ENCODE data around the gene CFAP299.
"Not testable (repeated sequence)": the region's sequence is repeated elsewhere in the genome, so short reads cannot be mapped to it uniquely, and the experiment has no call there.

The CFAP299 gene

GRCh38 chr4:80393246-80393969 is 57.9 kb downstream of the CFAP299 start:
- peak in 1 of 2 experiments; percentile 9 for DNase-seq

- DNase-seq = no peak
Observed at GRCh38 chr4:80393970-80394250, 58.4 kb downstream of the CFAP299 start.

GRCh38 chr4:80407246-80407645 is 71.7 kb downstream of the CFAP299 start:
- no peak for DNase-seq

GRCh38 chr4:80409809-80410208 is 74.3 kb downstream of the CFAP299 start:
- DNase-seq = no peak

GRCh38 chr4:80412322-80412721 is 76.8 kb downstream of the CFAP299 start:
- no peak for DNase-seq

GRCh38 chr4:80413086-80413485 is 77.6 kb downstream of the CFAP299 start:
- DNase-seq = no peak

GRCh38 chr4:80417019-80417418 is 81.5 kb downstream of the CFAP299 start:
- DNase-seq = no peak

- no peak for DNase-seq
Observed at GRCh38 chr4:80419946-80420345, 84.4 kb downstream of the CFAP299 start.

GRCh38 chr4:80420638-80421037 is 85.1 kb downstream of the CFAP299 start:
- no peak for DNase-seq

- no peak for DNase-seq
Observed at GRCh38 chr4:80422727-80423404, 87.3 kb downstream of the CFAP299 start.

GRCh38 chr4:80423553-80424224 is 88.2 kb downstream of the CFAP299 start:
- DNase-seq = no peak

GRCh38 chr4:80424225-80424581 is 88.7 kb downstream of the CFAP299 start:
- no peak for DNase-seq

- no peak for DNase-seq
Observed at GRCh38 chr4:80425124-80426100, 89.9 kb downstream of the CFAP299 start.

GRCh38 chr4:80431203-80431965 is 95.9 kb downstream of the CFAP299 start:
- no peak for DNase-seq

GRCh38 chr4:80434238-80434637 is 98.7 kb downstream of the CFAP299 start:
- DNase-seq = no peak

GRCh38 chr4:80438016-80438415 is 102.5 kb downstream of the CFAP299 start:
- no peak for DNase-seq

- not testable (repeated sequence) for DNase-seq
Observed at GRCh38 chr4:80439294-80440061, 103.9 kb downstream of the CFAP299 start.

GRCh38 chr4:80446248-80446647 is 110.7 kb downstream of the CFAP299 start:
- DNase-seq = no peak

GRCh38 chr4:80446664-80447063 is 111.1 kb downstream of the CFAP299 start:
- no peak for DNase-seq

- no peak for DNase-seq
Observed at GRCh38 chr4:80447493-80447892, 112.0 kb downstream of the CFAP299 start.

- DNase-seq = no peak
Observed at GRCh38 chr4:80448056-80448455, 112.5 kb downstream of the CFAP299 start.

GRCh38 chr4:80452055-80452454 is 116.5 kb downstream of the CFAP299 start:
- no peak for DNase-seq

All from SW 1271 (cell line).